GM19025 (cell line): Measurements from ENCODE around the gene OR13J1.

ENCODE experiments used
- ATAC-seq: cut with Tn5 transposase; IDR thresholded peaks from one replicate; pipeline ENCODE4 v1.9.1; 2021; ENCODE audit warnings: mild to moderate bottlenecking, low read depth, moderate library complexity; ENCODE audit not compliant: unreplicated experiment

OR13J1 gene

DNA sequence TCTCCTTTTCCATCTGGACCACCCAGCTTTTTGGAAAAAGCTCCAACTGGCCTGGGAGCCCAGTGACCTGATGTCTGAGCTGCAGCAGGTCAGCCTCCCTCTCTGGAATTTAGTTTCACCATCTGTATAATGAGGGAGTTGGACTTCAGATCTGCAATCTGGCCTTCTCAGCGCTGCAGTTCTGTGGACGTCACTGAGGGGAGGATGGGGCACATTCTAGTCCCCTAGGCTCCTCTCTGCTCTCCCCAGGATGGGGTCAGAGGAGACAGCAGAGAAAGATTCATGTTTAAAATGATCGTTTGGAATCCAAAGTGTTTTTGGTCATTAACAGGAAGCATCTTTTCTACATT lies 10.2 kb downstream of the OR13J1 start:
- no peak for ATAC-seq

DNA sequence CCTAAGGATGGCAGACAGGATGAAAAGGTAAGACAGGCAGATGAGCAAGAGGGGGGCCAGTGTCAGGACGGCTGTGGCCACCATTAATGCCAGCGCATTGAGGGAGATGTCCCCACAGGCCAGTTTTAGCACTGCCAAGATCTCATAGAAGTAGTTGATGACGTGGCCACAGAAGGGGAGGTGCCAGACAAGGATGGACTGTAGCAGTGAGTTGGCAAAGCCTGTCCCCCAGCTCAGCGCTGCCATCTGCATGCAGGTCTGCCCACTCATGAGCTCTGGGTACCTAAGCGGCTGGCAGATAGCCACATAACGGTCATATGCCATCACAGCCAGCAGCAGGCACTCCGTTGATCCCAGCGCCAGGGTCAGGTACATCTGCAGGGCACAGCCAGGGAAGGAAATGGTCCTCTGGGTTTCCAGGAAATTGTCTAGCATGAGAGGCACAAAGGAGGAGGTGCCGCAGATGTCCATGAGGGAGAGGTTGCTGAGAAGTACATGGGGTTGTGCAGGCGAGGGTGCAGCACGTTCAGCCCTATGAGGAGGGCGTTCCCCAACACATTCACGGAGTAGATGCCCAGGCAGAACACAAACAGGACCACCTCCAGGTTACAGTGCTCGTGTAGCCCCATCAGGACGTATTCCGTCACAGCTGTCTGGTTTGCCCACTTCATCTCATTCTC lies 10.8 kb downstream of the OR13J1 start:
- no peak for ATAC-seq

DNA sequence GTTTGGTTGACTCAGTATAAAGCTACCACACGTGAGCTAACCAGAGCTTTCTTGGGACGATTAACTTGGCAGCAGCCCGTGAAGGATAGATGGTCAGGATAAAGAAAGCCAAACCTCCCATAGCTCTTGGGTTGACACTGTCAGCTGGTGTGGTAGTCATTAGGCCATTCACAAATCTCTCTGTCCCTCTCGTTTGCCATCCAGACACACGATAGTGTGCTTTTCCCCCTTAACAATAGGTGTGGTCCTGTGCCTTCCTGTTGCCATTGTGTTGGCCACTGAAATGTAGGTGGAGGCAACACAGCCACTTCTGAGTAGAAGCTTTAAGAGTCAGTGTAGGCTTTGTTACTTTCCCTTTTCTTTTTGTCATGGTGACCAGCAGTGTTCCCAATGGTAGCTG lies 11.7 kb downstream of the OR13J1 start:
- no peak for ATAC-seq

DNA sequence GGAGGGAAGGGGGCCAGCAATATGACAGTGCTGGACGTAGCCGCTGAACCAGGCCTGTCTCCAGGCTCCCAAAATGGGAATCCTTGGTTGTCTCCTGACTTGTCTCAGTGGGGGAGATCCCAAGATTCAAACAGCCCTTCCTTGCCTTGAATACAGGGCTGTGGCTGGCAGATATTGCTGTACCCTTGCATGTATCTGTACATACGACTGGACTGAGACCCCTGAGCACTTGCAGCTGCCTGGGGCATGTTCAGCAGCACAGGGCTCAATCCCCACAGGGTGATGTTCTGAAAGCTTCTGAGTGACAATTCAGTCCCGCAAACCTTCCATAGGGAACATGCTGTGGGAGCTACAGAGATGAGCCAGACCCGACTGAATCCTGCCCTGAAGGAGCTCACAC lies 13.3 kb downstream of the OR13J1 start:
- ATAC-seq = no peak

DNA sequence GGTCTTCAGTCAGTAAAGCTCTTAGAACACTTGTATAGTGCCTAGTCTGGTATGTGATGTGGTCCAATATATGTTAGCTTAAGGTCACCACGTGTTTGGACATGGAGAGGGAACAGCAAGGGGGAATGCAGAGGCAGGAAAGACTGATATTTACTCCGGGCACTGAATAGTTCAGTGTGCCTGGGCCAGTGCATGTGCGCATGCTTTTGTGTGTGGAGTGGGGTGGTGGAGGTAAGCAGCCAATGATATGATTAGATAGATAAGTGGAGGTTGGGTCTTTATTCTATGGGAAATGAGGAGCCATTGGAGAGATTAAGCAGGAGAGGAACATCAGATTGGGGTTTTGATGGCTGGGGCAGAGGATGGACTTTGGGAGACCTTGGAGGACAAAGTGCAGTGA lies 14.0 kb downstream of the OR13J1 start:
- no peak for ATAC-seq

DNA sequence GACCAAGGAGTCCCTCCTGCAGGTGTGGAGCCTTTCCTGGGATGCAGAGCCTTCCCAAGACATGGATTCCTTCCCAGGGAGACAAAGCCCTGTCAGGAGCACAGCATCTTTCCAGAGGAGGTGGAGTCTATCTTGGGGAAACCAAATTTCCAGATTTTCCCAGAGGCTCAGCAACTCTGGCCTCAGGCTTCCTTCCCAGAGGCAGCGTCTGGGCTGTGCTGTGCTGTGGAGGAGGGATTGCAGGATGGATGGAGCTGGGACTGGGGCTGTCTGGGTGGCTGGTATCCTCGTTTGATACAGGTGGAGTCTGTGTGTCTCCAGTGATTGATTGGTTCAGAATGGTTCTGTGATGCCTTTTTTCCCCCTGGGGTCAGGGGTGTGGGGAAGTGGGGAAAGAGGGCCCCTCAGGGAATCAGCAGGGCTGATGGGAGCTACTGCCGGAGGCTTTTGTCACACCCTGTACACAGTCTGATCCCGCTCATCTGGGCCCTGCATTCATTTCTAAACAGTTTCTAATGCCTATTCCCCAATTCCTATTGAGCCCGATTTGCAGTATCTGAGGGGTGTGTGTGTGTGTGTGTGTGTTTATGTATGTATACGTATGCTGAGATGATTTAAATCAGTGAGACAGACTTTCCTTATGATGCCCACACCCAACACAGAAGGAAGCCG lies 16.0 kb downstream of the OR13J1 start:
- no peak for ATAC-seq

DNA sequence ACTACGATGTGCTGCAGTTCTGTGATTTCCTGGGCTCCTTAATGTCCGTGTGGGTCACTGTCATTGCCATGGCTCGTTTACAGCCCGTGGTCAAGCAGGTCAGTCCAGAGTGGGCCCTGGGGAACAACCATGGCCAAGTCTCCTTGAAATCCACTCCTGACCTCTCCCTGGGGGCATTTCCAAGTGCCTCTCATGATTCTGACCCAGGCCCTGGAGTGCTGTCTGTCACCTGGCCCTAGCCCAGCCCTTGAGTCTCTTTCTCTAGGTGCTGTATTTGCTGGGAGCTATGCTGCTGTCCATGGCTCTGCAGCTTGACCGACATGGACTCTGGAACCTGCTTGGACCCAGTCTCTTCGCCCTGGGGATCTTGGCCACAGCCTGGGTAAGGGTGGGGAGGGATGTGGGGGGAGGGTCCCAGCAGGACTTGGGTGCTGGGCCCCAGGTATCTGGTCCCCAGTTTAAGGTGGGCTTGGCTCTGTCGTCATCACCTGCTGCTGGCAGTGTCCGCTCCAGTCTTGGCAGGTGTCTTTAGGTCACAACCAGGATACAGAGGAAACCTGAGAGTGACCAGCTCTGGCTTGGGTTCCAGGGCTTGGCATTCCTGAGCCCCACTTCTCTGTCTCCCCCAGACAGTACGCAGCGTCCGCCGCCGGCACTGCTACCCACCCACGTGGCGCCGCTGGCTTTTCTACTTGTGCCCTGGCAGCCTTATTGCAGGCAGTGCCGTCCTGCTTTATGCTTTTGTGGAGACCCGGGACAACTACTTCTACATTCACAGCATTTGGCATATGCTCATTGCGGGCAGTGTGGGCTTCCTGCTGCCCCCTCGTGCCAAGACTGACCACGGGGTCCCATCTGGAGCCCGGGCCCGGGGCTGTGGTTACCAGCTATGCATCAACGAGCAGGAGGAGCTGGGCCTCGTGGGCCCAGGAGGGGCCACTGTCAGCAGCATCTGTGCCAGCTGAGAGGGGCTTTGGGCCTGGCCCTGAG lies 17.0 kb downstream of the OR13J1 start:
- ATAC-seq = no peak

DNA sequence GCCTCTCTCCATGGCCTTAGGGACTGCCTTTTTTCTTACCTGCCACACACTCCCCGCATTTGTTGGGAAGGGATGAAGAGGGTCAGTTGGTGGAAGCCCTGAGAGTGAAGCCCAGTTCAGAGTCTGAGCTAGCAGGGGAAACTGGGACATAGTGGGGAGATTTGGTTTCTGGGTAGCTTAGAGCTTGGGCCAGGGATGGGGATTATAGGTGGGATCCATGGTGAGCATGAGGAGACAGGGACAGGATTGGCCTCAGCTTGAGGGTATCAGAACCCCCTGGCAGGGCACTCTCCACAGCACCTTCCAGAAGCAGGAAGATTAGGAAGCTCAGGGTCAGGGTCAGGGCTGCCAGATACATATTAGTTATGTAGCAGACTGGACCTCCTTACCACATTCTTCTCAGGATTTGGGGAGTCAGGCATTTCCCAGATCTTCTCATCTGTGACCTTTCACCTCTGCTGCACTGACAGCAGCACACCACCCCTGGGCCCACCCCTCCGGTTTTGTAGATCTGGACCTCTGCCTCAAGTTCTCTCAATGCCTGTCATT lies 17.9 kb downstream of the OR13J1 start:
- no peak for ATAC-seq

DNA sequence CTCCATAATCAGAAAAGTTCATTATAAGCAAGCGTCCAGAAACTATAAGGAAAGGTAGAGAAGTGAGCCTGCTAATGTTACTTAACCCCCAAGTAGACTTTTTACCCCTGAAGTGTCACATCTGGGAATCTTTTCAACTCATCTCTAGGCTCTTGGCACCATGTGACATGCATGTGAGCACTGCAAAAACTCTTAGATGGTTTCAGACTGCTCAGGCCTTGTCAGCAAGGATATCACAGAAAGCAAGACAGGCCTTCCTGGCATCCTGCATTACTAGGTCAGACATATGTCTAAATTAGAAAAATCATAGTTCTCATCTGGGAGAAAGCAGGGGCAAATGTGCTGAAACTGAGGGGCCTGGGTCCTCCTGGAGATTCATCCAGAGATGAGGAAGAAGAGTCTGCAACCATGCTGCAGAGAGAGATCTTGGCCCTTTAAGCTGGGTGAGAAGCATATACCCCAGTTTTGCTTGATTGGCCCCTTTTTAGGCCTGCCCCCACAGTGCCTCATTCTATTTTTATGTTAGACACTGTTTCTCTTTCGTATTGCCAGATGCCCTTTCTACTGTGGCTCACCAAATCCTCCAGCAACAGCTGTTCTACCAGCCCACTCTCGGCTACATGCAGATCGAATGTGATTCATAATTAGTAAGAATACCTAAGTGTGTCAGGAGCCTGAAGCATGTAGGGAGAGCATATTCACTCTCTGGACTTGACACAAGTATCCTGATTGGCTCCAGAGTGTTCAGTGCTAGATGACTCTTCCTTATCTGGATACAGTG lies 22.2 kb downstream of the OR13J1 start:
- ATAC-seq = peak; percentile 93

DNA sequence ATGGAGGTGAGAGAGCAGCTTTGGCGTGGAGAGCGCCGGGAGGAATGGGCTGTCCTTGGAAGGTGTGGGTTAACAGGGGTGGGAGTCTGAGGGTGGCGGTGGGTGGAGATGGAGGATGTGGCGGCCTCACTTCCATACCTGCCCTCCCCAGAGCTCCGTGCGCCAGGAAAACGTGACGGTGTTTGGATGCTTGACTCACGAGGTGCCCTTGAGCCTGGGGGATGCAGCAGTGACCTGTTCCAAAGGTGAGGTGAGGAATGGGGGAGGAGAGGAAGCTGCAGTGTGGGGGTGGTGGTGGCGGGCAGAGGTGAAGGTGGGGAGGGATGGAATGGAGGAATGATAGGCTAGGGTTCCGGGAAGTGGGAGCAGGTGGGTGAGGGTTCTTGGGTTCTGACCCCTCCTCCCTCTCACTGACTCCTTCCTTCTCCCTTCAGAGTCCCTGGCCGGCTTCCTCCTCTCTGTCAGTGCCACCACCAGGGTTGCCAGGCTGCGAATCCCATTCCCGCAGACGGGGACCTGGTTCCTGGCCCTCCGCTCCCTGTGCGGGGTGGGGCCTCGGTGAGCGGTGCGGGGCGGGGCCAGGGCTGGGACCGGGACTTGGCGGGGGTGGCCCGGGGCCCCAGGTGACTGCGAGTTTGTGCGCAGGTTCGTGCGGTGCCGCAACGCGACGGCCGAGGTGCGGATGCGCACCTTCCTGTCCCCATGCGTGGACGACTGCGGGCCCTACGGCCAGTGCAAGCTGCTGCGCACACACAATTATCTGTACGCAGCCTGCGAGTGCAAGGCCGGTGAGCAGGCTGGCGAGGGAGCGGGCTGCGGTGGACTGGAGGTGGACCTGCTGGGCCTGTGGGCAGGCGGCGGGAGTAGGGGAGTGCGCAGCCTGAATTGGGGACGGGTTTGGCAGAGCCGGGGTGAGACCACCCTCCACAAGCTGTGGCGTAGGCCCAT lies 24.1 kb downstream of the OR13J1 start:
- no peak for ATAC-seq

DNA sequence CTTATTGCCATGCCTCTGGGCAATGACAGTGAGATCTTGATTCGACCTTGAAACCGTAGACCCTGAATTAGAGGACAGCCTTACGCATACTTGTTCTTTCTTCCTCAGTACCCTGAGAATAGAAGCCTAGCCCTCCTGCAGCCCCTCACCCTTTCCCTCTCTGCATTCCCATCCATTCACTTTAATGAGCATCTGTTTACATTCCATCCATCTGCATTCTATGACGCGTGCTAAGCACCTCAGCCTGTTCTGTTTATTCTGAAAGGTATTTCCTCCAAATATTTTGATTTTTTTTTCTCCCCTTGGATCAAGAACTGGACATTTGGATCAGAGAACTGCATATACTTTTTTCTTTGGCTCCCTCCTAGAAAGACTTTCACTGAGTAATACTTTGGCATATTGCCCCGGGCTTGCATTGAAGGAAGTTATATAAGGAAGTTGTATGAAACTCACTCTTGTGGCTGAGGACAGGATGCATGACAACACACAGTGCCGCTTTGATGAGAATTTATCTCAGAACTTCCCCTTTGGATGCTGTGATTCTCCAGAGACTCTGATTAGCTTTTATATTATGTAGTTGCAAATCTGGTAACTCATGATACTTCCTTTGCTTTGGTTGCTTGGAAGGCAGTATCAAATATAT lies 25.5 kb downstream of the OR13J1 start:
- no peak for ATAC-seq

DNA sequence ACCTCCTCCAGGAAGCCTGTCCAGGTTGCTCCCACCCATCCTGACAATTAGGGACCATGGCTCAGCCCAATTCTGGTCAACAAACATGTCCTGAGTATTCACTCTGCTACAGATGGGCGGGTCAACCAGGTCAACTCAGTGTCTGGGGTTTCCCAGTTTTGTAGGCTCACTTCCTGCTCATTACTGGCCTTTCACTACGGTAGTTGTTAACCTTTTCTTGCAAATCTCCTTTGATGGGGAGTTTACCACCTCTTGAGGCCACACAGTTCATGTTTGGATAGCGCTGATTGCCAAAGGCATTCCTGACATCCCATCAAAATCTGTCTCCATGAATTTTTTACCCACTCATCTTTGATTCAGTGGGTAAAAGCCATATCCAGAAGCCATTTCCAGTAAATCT lies 27.4 kb downstream of the OR13J1 start:
- ATAC-seq = peak; percentile 78

DNA sequence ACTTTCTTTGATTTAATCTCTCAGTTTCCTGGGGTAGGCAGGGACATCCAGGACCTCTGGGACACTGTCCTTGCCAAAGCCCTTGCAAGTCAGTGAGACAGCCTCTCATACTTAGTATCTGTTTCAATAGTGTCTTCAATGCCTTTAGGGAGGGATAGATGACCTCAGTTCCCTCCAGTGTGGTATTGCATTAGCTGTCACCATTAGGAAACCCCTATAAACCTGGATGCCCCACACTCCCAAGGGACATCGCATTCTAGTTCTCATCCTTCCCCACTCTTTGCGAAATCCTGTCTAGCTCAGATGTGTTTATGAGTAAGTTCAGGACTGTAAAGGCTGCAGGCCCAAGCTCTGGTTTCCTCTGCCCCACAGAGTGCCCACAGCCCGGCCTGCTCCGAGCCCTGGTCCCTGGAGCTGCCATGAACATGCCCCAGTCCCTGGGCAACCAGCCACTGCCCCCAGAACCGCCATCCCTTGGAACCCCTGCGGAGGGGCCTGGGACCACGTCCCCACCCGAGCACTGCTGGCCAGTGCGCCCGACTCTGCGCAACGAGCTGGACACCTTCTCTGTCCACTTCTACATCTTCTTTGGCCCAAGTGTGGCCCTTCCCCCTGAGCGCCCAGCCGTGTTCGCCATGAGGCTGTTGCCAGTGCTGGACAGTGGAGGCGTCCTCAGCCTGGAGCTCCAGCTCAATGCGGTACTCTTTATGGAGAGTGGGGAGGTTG lies 28.0 kb downstream of the OR13J1 start:
- no peak for ATAC-seq

DNA sequence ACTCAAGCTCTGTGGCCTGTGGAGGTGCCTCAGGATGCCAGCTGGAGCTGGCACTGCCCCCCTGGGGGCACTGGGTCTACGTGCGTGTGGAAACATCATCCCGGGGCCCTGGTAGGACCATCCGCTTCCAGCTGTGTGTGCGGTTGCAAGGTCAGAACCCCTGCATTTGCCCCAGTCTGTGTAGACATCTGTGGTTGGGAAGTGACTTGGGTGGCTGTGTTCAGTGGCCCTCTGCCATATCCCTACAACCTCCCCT lies 28.6 kb downstream of the OR13J1 start:
- no peak for ATAC-seq

DNA sequence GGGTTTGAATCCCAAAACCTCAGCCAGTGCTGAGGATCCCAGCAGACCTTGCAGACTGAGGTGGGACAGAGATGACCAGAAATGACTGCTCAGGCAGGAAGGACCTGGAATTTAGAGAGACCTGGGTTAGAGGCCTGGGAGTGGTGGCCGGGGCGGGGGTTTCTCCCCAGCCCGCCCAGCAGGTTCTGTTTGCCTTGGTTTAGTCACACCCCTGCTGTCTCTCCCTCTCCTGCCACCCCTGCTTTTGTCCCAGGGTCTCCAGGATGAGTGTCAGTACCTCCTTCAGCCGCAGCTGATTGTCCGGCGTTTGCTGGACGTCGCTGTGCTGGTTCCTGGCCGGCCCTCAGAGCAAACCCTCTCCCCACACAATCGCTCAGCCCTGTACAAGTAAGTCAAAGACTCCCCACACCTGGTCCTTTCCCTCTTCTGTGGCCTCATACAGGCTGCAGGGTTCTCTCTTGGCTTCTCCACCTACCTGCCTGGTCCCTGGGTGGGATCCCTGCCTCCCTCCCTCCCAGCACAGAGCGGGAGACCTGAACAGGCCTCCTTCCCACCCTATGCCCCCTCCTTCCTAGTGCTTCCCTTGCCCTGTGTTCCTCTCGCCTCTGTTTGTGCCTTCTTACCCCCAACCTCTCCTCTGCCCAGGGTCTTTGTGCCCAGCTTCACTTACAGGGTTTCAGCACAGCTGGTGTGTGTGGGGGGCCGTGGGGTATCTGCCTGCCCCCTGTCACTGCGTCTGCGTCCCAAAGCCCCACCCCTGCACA lies 29.1 kb downstream of the OR13J1 start:
- ATAC-seq = no peak

DNA sequence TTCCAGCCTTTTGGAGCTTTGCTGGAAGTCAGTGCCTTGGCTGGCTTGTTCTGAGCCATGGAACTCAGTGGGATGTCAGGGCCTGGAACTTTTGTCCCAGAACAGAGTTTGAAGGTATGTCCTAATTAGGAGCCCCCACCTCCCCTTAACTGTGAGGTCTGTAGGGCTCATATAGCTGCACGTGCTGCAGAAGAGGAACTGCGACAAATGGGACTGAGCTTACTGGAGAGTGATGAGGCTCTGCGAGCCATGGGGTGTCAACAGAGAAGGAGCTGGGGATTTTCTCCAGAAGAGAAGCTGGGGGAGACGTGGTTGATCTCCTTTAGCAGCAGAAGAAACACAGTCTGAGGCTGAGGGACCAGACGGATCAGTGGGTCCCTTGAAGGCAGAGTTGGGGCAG lies 30.3 kb downstream of the OR13J1 start:
- ATAC-seq = no peak

DNA sequence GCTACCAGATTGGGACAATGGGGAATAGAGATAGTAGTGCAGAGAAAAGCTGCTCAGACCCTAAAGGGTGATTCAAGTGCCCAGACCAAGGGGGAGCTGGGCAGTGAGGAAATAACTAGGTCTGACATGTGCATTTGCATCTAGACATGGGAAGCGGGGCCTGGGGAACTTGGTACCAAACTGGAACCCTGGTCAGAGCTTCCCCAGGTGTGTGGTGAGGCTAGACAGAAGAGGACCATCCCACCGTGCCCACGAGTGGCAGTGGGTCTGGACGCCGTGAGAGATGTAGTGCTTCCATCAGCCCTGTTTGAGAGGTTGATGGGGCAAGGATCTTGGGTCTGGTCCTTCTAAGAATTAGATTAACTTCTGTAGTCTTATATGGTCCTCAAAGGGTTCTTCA lies 33.6 kb downstream of the OR13J1 start:
- ATAC-seq = no peak

DNA sequence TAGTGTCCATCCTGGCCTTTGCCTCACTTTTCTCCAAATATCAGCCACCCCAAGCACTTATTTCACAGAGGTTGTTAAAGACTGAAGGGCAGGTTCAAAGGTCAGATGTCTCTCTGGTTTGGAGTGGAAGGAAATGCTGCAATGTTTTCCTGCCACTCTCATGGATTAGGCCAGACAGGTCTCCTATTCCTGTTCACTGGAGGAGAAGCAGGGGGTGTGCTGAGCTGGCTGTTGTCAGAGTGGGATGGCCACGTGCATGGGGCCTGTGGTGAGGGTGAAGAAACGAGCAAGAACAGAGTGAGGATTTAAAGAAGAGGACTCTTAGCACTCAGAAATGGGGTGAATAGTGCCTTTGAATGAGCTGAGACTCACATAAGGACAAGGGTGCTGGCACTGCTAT lies 34.4 kb downstream of the OR13J1 start:
- ATAC-seq = no peak
